ENCODE data around the gene SLC52A1.

Gene SLC52A1

DNA sequence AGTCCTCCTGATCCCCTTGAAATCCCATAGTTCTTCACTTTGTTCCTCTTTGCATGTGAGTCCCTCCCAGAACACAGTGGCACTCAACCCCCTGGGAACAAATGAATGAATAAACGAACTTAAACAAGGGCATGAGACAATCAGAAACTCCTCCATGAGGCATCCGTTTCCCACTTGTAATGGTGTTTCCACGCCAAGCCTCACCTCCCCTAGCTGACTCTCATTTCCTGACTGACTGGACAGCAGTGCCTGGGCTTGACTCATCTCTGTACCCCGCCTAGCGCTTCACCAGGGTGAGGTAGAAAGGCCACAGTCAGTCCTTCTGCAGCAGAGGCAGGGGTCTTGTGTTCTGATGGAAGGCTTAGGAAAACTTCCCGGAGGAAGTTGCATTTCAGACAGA is 23.3 kb downstream of the SLC52A1 start:
- Mint-ChIP-seq H3K9me3 (no peaks in the 10 kb centered on the region), H3K36me3 (ENCODE audit: low read depth) (peaks cover 52% of the 10 kb centered on the region), H3K4me1 (no peaks in the 10 kb centered on the region), H3K27ac (peak overlapping the region; percentile 78), H3K4me3 (no peak overlapping the region), H3K27me3 (ENCODE audit: low read depth, poor library complexity) (no peaks in the 10 kb centered on the region)
- TF ChIP-seq, protein P1, sequence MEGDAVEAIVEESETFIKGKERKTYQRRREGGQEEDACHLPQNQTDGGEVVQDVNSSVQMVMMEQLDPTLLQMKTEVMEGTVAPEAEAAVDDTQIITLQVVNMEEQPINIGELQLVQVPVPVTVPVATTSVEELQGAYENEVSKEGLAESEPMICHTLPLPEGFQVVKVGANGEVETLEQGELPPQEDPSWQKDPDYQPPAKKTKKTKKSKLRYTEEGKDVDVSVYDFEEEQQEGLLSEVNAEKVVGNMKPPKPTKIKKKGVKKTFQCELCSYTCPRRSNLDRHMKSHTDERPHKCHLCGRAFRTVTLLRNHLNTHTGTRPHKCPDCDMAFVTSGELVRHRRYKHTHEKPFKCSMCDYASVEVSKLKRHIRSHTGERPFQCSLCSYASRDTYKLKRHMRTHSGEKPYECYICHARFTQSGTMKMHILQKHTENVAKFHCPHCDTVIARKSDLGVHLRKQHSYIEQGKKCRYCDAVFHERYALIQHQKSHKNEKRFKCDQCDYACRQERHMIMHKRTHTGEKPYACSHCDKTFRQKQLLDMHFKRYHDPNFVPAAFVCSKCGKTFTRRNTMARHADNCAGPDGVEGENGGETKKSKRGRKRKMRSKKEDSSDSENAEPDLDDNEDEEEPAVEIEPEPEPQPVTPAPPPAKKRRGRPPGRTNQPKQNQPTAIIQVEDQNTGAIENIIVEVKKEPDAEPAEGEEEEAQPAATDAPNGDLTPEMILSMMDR (IDR thresholded peaks at IDR 0.05), result no peak
- no peak for DNase-seq

DNA sequence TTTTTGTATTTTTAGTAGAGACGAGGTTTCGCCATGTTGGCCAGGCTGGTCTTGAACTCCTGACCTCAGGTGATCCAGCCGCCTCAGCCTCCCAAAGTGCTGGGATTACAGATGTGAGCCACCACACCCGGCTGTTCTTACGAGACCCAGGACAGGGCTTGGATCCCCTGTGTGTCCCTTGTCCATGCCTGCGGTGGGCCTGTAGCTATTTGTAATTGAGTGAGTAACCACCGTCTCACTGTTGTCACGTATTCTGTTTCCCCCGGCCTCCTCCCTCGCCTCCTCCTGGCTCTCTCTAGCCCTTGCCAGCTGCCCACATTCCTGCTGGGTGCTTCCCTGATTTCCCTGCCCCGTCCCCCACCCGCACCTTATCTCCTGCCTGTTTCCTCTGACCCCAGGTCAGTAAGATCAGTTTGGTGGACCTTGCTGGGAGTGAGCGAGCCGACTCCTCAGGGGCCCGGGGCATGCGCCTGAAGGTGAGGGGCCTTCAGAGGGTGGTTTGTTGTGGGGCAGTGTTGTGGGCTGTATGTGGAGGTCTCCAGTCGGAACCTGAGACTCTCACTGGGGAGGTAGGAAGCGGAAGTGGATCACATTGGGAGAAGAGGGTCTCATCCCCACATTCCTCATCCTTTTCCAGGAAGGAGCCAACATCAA is 31.9 kb downstream of the SLC52A1 start:
- peaks cover 65% of the 10 kb centered on the region for H3K36me3 Mint-ChIP-seq (ENCODE audit: low read depth)
- H3K4me1 Mint-ChIP-seq, result peaks cover 23% of the 10 kb centered on the region
- no peak overlapping the region for H3K4me3 Mint-ChIP-seq
- H3K27ac Mint-ChIP-seq, result no peak overlapping the region
- H3K27me3 Mint-ChIP-seq (ENCODE audit: low read depth, poor library complexity), result peaks cover 9% of the 10 kb centered on the region
- H3K9me3 Mint-ChIP-seq, result no peaks in the 10 kb centered on the region
- no peak for DNase-seq
- TF ChIP-seq, protein P1 (IDR thresholded peaks at IDR 0.05), result no peak

DNA sequence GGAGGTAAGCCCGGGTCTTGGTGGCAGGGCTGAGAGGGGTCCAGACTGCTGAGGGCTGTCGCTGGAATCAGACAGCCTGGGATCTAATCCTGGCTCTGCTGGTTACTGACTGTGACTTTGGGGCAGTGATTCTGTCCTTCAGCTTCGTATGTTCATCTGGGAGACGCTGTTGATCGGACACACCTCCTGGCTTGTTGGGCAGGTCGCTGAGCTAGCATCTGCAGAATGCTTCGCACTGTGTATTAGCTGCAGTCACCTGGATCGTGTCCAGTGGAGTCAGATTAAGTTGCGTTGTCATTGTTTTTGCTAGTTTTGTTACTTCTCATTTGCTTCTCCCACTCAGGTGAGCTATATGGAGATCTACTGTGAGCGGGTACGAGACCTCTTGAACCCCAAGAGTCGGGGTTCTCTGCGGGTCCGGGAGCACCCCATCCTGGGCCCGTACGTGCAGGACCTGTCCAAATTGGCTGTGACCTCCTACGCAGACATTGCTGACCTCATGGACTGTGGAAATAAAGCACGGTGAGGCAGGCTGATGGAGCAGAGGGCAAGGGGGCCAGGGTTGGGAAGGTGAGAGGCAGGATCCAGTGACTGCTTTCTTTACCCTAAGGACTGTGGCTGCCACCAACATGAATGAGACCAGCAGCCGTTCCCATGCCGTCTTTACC is 33.0 kb downstream of the SLC52A1 start:
- Mint-ChIP-seq H3K27ac (no peak overlapping the region), H3K36me3 (ENCODE audit: low read depth) (peaks cover 54% of the 10 kb centered on the region), H3K9me3 (no peaks in the 10 kb centered on the region), H3K27me3 (ENCODE audit: low read depth, poor library complexity) (peaks cover 9% of the 10 kb centered on the region), H3K4me1 (peaks cover 23% of the 10 kb centered on the region), H3K4me3 (no peak overlapping the region)
- no peak for DNase-seq
- TF ChIP-seq, protein P1 (IDR thresholded peaks at IDR 0.05), result no peak

DNA sequence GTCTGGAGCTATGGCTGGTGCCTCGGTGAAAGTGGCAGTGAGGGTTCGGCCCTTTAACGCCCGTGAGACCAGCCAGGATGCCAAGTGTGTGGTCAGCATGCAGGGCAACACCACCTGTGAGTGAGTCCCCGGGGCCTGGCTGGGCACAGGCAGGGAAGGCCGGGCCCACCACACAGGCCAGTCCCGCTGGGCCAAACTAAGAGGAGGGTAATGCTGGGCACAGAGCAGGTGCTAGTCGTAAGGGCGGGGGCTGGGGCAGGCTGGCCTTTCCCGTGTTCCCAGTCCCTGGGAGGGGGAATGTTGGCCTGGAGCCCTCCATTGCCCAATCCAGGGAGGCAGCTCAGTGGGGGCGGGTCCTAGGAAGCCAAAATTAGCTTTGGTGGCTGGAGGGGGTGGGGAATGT is 35.0 kb downstream of the SLC52A1 start:
- peak overlapping the region; percentile 86 for H3K4me3 Mint-ChIP-seq
- no peaks in the 10 kb centered on the region for H3K9me3 Mint-ChIP-seq
- TF ChIP-seq, protein P1 (IDR thresholded peaks at IDR 0.05), result no peak
- DNase-seq, result no peak
- peaks cover 35% of the 10 kb centered on the region for H3K4me1 Mint-ChIP-seq
- H3K36me3 Mint-ChIP-seq (ENCODE audit: low read depth), result peaks cover 43% of the 10 kb centered on the region
- peaks cover 24% of the 10 kb centered on the region for H3K27me3 Mint-ChIP-seq (ENCODE audit: low read depth, poor library complexity)
- no peak overlapping the region for H3K27ac Mint-ChIP-seq

DNA sequence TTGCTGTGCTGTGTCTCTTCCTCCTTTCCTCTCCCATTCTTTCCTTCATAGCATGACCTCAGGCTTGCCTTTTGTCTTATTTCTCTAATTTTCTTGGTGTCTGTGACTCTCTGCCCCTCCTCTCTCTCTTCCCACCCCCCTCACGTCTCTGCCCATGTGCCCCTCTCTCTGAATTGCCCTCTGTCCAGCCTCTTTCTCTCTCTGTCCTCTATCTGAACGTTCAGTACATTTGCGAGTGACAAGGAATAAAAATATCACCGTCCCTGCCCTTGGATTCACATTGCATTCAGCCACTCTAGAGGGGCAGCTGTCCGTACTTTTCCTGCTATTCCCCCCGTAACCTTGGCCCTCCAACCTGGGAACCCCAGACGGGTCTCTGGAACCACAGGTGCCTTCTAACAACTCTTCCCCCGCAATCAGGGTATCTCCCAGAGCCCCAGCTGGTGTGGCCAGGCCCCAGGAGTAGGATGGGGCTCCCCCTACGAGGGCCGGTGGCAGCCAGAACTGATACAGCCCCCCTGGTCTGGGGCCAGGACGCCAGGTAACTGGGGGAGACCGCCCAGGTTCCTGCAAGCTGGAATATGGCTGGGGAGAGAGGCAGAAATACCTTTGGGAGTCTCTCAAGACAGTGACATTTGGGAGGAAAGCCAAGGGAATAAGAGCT is 35.7 kb downstream of the SLC52A1 start:
- no peaks in the 10 kb centered on the region for H3K9me3 Mint-ChIP-seq
- peak overlapping the region; percentile 86 for H3K4me3 Mint-ChIP-seq
- H3K27me3 Mint-ChIP-seq (ENCODE audit: low read depth, poor library complexity), result peaks cover 28% of the 10 kb centered on the region
- no peak for DNase-seq
- H3K4me1 Mint-ChIP-seq, result peaks cover 39% of the 10 kb centered on the region
- TF ChIP-seq, protein P1 (IDR thresholded peaks at IDR 0.05), result no peak
- H3K27ac Mint-ChIP-seq, result no peak overlapping the region
- H3K36me3 Mint-ChIP-seq (ENCODE audit: low read depth), result peaks cover 36% of the 10 kb centered on the region
